ENCODE results near the gene CNOT6L. TPM values are rescaled to one million over a fixed set of nuclear protein-coding genes. Genes with fewer than 3 reads are reported as not detected.
"Not testable (repeated sequence)": the region's sequence is repeated elsewhere in the genome, so short reads cannot be mapped to it uniquely, and the experiment has no call there.

CNOT6L gene
- total RNA-seq, 2 experiments from 2014 or later: 88.4 to 90.6 TPM

DNA sequence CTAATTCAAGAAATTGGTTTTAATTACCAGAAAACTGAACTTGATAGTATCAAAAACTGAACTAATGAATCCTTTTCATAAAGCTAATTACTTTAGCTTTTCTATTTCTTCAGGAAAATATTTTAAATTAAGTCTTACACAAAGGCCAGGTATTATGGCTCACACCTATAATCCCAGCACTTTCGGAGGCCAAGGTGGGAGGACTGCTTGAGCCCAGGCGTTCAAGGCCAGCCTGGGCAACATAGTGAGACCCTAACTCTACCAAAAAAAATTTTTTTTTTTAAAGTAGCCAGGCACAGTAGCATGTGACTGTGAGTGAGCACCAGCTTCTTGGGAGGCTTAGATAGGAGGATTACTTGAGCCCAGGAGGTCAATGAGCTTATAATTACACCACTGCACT is 19.1 kb downstream of the CNOT6L start:
- ChIA-PET CTCF (interaction anchor here (0.8 to 2.2 kb wide), 3 partner anchors 17 to 62 kb away, joined by 3 to 10 read pairs (median 3); partner anchors contain the start of gene MRPL1), POLR2A (interaction anchor here (1.5 to 2.1 kb wide), 2 partner anchors 17 to 20 kb away, joined by 3 to 8 read pairs; no protein-coding TSS in a partner anchor)

DNA sequence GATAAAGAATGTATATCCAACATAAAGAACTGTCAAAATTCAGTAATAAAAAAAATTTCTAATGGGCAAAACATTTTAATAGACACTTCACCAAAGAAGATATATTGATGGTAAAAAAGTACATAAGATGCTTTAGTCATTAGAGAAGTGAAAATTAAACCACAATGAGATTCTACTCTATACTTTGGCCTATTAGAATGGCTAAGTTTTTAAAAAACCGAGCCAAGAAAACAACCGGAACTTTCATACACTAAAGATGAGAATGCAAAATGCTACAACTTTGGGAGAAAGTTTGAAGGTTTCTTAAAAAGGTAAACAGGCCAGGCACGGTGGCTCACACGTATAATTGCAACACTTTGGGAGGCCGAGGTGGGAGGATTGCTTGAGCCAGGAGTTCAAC is 20.8 kb downstream of the CNOT6L start:
- CTCF ChIA-PET: no interaction called here
- POLR2A ChIA-PET: no interaction called here

DNA sequence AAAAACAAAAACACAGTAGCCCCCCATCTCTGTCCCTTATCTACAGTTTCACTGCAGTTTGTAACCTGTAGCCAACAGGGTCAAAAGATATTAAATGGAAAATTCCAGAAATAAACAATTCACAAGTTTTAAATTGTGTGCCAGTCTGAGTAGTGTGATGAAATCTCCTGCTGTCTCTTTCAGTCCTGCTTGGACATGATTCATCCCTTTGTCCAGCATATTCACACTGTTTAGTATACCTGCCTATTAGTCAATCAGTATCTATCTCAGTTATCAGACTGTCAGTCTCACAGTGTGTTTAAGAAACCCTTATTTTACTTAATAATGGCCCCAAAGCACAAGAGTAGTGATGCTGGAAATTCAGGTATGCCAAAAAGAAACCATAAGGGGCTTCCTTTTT is 21.9 kb downstream of the CNOT6L start:
- CTCF ChIA-PET: no interaction called here
- POLR2A ChIA-PET: no interaction called here

DNA sequence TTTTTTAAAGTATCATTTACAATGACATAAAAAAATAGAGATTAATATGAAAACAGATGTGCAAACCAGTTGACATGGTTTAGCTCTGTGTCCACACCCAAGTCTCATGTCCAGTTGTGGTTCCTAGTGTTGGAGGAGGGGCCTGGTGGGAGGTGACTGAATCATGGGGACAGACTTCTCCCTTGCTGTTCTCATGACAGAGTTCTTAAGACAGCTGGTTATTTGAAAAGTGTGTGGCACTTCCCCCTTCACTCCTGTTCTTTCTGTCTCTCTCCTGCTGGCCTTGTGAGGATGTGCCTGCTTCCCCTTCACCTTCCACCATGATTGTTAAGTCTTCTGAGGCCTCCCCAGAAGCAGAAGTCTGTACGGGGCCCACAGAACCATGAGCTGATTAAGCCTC is 23.8 kb downstream of the CNOT6L start:
- CTCF ChIA-PET: no interaction called here
- POLR2A ChIA-PET: no interaction called here

DNA sequence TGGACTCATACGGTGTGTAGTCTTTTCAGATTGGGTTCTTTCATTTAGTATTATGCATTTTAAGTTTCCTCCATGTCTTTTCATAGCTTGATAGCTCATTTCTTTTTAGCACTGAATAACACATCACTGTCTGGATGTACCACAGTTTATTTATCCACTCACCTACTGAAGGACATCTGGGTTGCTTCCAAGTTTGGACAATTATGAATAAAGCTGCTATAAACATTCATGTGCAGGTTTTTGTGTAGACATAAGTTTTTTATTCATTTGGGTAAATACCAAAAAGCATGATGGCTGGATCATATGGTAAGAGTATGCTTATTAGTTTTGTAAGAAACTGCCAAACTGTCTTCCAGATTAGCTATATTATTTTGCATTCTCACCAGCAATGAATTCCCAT is 29.0 kb downstream of the CNOT6L start:
- CTCF ChIA-PET: no interaction called here
- POLR2A ChIA-PET: interaction anchor here (0.6 kb wide), 1 partner anchor 44 kb away, joined by 3 read pairs; no protein-coding TSS in a partner anchor

DNA sequence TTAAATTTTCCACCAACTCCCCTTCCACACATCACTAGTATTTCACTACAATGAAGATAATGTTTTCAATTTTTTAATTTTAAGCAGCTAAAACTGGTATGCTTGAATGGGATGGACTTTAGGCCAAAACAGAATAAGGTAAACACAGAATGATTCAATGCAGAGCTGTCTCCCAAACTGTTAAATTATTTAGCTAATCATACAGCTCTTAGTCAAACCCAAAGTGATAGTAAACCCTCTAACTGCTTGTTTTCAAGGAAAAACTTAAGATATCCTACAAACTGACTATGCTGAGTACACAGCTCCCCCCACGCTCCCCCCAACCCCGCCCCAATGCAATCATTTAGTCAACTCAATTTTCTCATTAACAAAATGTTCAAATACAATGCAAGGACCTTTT is 30.2 kb downstream of the CNOT6L start:
- ChIA-PET POLR2A (no interaction called here), CTCF (no interaction called here)

DNA sequence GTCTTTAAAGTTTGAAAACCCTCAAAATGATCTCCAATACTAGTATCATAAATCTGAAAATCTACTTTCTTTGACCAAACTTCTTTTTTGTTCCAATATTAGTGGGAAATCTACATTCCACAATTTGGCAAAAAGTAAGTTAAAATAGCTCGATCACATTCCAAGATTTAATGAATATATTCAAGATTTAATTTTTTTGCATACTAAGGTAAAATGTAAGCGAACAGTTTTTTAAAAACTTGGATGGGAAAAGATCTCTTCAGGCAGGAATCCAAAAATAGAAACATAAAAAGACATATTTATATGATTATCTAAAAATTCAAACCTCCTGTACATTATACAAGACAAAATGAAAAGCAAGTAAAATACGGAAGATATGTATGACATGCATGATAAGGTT is 31.2 kb downstream of the CNOT6L start:
- ChIA-PET CTCF (no interaction called here), POLR2A (no interaction called here)

DNA sequence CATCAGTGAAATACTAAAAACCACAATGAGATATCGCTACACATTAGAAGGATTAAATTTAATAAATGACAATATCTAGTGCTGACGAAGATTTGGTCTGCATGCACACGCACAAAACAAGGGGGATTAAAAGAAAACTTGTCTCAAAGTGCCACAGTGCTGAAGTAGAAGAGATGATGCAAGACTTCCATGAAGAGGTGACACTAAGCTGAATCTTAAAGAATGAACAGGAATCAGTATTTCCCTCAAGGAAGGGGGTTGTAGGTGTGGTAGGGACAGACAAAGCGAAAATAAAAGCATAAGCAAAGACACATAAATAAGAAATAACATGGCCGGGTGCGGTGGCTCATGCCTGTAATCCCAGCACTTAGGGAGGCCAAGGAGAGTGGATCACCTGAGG is 33.5 kb downstream of the CNOT6L start:
- POLR2A ChIA-PET: no interaction called here

DNA sequence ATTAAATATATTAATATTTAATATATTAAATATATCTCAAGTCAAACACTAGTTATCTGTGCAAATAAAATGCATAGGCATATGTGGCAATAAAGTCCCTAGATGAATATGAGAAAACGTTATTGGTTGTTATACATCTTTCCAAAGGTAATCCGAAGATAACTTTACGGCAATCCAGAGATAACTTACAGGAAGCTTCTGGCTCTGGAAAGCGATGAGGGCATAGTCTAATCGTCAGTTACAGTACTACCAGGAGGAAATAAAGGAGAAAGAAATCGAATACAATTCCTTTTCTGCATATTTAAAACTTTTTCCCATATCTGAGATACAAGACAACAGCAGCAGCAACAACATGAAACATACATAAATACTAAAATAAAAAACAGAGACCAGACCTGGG is 35.3 kb downstream of the CNOT6L start:
- POLR2A ChIA-PET: interaction anchor here (0.5 to 0.7 kb wide), 2 partner anchors 47 to 80 kb away, joined by 3 to 5 read pairs; no protein-coding TSS in a partner anchor
- CTCF ChIA-PET: interaction anchor here (0.6 kb wide), 1 partner anchor 1562 kb away, joined by 3 read pairs; no protein-coding TSS in a partner anchor

More for the DNA sequence above, 33.5 kb downstream of the CNOT6L start:
- CTCF ChIA-PET: no interaction called here

DNA sequence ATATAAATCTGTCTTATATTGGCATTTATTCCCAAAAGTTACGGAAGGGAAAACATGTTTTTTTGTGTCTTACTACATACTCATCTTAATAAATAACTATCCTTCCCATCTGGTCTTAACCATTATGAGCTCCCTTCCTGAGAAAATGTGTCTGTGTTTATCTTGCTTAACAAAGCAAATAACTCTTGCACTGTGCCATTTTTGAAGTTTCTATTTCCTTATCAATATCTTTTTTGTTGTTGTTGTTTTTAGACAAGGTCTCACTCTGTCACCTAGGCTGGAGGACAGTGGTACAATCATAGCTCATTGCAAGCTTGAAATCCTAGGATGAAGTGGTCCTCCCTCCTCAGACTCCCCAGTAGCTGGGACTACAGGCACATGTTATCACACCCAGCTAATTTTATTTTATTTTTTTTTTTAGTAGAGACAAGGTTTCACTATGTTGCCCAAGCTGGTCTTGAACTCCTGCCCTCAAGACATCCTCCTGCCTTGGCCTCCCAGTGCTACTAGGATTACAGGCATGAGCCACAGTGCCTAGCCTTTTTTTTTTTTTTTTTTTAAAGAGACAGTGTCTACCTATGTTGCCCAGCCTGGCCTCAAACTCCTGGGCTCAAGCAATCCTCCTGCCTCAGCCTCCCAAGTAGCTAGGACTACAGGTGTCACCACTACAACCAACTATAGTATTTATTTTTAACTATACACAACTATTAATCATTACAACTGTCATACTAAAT is 36.9 kb downstream of the CNOT6L start:
- ChIA-PET POLR2A (interaction anchor here (0.9 kb wide), 1 partner anchor 38 kb away, joined by 4 read pairs; no protein-coding TSS in a partner anchor), CTCF (interaction anchor here (0.7 kb wide), 1 partner anchor 30 kb away, joined by 5 read pairs; no protein-coding TSS in a partner anchor)

DNA sequence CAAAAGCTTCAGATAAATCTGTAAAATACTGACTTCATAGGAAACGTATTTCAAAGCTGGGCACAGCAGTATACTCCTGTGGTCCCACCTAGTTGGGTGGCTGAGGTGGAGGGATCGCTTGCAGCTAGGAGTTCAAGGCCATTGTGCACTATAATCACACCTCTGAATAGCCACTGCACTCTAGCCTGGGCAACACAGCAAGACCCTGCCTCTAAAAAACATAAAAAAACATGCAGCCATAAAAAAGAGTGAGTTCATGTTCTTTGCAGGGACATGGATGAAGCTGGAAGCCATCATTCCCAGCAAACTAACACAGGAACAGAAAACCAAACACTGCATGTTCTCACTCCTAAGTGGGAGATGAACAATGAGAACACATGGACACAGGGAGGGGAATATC is 38.4 kb downstream of the CNOT6L start:
- CTCF ChIA-PET, POLR2A ChIA-PET: not testable (repeated sequence)

DNA sequence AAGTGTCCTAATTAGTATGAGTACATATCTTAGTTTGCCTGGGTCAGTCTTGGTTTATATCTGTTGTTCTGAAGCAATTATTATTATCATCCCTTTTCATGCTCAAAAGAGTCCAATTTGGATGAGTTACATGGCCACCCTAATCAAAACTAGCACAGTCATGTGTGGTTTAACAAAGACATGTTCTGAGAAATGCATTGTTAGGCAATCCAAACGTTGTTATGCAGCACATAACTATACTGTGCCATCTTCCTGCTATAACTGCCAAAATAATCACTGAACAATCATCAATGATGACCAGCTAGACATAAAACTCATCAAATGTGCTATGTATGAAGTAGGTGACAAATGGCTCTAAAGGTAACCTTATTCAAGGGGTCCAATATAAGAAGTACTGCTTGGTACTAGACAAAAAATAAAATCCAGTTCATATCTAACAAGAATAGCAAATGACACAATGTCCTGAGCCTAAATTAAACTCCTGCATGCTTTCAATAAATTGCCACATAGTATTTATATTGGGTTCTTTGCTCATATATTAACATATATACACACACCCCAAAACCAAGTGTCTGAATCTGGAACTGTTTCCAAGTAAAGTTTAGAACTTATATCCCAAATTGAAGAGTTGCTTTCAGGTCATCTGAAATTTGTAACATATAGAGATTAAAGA is 41.9 kb downstream of the CNOT6L start:
- ChIA-PET POLR2A (no interaction called here), CTCF (no interaction called here)

DNA sequence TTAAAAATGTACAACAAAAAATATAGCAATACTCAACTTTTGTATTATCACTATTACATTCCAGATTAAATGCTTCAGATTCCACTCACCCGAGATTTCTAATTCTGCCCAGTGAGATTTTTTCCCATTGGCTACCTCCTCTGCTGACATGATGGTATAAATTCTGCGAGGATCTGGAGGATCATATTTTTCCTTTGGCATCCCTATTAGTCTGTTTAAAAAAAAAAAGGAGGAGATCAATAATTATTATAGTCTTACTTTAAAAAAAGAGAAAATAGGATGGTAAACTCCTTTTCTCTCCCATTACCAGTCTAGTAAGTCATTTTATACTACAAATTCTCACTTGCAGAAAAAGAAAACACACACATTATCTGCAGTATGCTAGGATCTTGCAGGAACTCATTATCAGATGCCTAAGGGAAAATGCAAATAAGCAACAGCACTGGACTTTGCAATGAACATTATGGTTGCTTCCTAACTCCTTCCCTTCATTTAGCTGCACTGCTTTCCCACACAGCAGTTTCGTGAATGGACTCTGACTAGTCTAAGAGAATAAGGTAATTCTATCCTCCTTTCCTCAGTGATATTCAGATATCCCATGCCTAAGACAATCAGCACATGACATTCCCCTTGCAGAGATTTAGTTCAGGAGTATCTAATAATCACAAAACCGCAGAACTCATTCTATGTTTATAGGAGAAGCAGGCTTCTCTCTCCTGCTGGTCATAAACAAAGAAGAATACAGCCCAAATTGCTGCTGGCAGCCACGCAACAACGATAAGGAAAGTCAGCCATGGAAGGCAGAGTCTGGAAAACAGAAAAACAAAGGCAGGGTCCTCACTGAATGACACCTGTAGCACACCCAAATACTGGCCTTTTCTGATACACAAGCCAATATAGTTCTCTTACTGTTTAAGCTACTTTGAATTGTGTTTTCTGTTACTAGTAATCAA is 42.7 kb downstream of the CNOT6L start:
- CTCF ChIA-PET: no interaction called here

DNA sequence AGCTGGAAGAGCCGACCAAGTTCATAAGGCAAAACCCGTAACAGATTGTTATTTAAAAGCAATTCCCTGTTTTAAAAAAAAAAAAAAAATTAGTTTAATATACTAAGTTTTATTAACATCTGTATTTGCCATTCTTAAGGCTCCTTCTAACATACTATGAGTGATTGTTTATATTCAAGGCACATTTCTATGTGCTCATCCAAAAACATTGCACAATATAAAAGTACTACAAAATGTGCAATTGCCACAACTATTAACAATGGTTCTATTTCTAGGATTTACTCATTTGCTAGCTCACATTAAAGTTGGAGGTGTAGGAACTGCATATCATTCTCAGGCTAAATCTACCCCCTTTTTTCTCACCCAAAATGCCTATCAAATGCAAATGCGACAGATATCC is 46.1 kb downstream of the CNOT6L start:
- ChIA-PET POLR2A (no interaction called here), CTCF (no interaction called here)

More for the DNA sequence above, 42.7 kb downstream of the CNOT6L start:
- POLR2A ChIA-PET: no interaction called here

DNA sequence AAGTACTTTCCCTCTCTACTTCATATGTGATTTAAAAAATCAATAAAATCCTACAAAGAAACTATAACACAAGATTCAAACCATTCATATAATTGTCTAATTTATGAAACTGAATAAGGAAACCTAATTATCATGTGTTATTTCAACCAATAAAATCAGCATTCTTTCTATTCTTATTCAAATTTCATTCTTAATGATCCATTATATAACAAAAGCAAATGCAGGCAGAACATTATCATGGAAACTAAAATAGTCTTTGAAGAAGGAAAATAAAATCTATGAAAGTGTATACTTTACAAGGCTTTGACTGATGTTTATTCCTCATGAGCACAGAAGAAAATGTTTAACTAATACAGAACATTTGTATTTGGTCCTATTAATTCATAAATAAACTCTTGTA is 47.6 kb downstream of the CNOT6L start:
- ChIA-PET POLR2A (no interaction called here), CTCF (no interaction called here)

DNA sequence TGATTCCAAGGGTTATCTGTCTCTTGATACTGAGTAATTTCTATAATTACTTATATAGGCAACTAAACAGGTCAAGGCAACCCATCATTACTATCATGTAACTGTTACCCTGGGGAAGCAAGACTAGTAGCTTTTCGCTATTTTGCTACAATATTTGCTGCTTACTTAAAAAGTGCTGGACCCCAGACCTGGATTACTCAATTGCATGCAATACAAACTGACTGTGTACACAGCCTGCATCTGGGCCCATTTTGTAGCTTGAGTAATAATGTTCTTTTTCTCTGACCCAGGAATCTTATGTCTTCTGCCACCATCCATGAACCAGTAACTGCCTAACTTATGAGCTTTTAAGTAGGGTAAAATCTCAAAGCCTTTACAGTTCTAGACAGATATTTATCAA is 53.4 kb downstream of the CNOT6L start:
- CTCF ChIA-PET: interaction anchor here (0.9 to 1.1 kb wide), 2 partner anchors 36 to 52 kb away, joined by 3 read pairs; no protein-coding TSS in a partner anchor
- POLR2A ChIA-PET: no interaction called here

DNA sequence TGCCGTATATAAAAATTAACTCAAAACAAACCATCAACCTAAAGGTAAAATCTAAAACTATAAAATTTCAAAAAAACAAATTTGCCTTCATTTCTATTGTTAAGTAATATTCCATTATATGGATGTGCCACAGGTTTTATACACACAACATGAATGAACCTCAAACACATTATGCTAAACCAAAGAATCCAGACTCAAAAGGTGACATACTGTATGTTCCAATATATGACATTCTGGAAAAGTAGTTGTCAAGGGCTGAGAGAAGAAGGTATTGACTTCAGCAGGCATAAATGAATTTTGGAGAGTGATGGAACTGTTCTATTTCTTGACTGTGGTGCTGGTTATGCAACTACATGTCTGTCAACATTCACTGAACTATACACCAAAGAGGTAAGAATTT is 56.6 kb downstream of the CNOT6L start:
- CTCF ChIA-PET: no interaction called here
- POLR2A ChIA-PET: no interaction called here

DNA sequence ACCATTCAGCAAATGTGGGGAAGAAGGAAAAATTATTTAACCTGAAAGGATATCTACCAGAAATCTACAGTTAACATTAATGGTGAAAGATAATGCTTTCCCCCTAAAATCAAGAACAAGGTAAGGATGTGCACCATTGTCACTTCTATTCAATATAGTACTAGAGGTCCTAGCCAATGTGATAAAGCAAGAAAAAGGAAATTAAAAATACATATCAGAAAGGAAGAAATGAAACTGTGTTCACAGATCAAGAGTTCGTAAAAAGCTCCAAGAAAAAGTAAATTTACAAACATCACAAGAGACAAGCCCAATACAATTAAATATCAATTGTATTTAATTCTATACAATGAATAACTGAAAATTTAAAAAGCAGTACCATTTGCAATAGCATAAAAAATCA is 57.6 kb downstream of the CNOT6L start:
- POLR2A ChIA-PET: no interaction called here

DNA sequence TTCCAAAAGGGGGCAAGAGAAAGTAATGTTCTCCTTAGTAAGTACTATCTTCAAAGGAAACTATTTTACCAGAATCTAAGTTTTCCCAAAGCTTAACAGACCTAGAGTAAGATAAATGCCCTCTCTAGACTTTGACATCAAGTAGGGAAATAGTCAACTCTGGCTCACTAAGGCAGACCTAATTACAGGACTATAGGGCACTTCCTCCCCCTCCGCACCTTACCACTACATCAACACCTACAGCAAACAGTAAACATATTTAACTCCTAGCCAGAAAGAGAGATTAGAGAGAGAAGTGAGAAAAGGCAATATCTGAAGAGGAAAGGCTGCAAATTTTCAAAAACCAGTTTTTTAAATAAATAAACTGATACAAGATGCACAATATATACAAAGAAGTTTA is 60.4 kb downstream of the CNOT6L start:
- ChIA-PET POLR2A (no interaction called here), CTCF (no interaction called here)

More for the DNA sequence above, 57.6 kb downstream of the CNOT6L start:
- CTCF ChIA-PET: no interaction called here

DNA sequence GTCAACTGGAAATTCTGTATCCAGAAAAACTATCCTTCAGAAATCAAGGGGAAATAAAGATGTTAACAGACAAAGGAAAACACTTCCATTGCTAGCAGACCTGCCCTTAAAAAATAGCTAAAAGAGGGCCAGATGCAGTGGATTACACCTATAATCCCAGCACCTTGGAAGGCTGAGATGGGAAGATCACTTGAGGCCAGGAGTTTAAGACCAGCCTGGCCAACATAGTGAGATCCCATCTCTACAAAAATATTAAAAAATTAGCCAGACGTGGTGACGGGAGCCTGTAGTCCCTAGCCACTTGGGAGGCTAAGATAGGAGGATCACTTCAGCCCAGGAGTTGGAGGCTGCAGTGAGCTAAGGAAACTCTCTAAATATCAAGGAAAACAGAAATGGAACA is 67.4 kb downstream of the CNOT6L start:
- ChIA-PET POLR2A (no interaction called here), CTCF (interaction anchor here (0.5 kb wide), 1 partner anchor 30 kb away, joined by 5 read pairs; no protein-coding TSS in a partner anchor)

All from activated CD8-positive, alpha-beta memory T cell treated with anti-CD3 and anti-CD28 coated beads for 36 hours (primary cell).